GM18508 (cell line): ENCODE measurements around the gene CUEDC1.

Experiments used
- ATAC-seq: cut with Tn5 transposase; IDR thresholded peaks from one replicate; pipeline ENCODE4 v1.9.1; 2021; ENCODE audit warnings: moderate number of reproducible peaks; ENCODE audit not compliant: insufficient read depth, unreplicated experiment

The CUEDC1 gene

GRCh38 chr17:57955183-57955931 lies at the start of gene CUEDC1:
Gene CUEDC1, minus strand, starts transcription at chr17:57955412. Its CDS starts 69,848 bp downstream, at chr17:57885564.
- ATAC-seq, result no peak

GRCh38 chr17:58004060-58004459 lies 48.8 kb upstream of the CUEDC1 start:
- no peak for ATAC-seq

GRCh38 chr17:58002973-58003372 lies 47.8 kb upstream of the CUEDC1 start:
- ATAC-seq, result no peak

DNA sequence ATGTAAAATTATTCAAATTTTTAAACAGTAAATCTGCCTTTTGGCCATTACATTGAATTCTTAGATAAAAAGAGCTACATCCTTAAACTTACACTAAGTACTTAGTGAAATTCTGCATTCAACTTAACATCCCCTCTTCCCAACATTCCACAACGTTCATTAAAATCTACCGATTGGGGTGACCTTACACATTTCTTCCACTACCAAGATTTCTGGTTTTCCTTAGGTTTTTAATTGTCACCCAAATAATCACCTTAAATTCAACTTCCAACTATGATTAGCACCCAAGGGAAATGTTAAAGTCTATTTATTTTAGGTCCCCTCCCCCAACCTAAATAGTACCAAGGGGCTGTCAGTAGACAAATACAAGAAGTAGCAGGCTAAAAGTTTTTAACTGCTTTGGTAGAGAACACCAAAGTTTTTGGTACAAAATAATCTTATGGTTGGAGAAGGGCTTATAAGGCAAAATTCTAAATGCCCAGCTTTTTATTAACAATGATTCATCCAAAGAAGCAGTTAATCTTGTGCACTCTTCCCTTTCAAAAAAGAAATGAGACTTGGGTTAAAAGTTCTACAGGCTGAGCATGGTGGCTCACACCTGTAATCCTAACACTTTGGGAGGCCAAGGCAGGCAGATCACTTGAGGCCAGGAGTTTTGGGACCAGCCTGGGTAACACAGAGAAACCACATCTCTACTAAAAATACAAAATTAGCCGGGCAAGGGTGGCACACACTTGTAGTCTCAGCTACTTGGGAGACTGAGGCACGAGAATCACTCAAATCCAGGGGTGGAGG lies 47.1 kb upstream of the CUEDC1 start:
- ATAC-seq, result no peak

DNA sequence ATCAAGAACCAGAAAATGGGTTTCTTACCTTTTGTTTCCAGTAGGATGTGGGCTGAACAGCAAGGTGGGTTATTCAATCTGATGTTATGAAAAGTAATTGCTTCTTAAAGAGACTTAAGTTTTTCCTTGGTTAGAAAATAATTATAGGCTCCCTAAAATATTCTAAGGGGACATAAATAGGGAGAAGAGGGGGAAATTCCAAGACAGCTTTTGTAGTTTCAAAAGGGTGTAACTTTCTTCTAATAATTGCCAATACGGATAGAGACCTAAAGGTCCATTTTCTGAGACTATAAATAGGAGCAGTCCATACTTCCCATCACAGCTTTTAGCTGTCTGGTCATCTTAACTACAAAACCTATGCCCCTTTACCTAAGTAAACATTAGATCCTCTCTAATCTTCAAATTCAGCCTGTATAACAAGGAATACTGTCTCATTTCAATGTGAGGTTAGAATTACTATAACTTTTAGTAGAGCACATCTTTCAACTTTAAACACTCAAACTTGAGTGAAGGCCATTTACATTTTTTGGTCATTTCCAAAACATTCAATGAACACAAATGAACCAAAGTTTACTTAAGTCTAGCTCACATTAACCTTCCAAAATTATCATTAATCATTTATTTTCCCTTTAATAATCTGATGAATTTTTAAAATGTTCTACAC lies 46.4 kb upstream of the CUEDC1 start:
- ATAC-seq, result no peak

GRCh38 chr17:57999496-58000017 lies 44.3 kb upstream of the CUEDC1 start:
- no peak for ATAC-seq

DNA sequence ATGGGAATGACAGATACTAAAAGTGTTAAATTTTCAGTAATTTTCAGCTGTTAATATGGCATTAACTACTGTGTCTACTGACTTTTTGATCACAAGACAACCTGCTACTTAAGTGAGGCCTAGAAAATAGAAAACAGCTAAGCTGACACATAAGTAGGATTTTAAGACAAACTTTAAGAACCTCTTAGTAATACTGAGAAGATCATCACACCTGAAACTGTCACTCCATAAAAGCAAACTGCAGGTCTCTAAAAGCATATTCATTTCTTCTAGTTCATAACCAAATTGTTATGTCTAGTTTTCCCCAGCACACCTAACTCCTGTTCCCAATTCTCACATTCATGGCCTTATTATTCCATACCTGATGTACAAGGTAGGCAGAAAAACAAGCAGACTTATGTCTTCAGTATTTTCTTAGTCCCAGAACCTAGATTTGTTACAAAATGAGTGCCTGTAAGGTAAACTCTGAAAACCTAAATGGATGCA lies 43.8 kb upstream of the CUEDC1 start:
- ATAC-seq, result no peak

DNA sequence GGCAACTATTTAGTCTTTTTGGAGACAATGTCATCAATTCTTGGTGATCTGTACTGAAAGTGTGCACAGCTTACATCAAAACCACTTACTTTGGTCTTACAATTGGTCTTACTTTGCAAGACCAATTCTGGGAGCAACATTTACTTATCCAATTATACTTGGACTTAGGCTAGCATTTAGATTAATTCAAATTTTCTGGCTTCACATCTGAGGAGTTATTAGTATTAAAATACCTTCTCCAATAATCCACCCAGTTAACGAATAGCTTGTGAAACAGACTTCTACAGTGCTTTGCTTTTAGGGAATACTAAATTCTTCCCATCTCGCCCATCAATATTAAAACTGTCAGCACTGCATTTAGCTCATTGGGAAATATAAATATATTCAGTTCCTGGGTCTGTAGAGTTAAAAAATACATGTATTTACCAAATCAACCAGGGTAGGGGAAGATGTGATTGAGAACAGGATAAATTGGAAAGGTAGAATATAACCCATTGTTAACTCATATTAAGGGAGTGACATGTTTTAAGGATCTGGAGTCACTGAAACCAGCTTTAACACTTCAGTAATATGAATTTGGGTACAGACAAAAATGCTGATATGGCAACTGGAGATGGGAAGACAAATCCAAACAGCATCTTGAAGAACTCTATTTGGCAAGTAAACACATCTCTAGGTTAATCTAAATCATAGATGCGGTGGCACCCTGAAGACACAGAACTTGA lies 42.0 kb upstream of the CUEDC1 start:
- ATAC-seq, result no peak

- no peak for ATAC-seq
These were observed 40.1 kb upstream of the CUEDC1 start for GRCh38 chr17:57995076-57995956.

GRCh38 chr17:57994436-57994835 lies 39.2 kb upstream of the CUEDC1 start:
- ATAC-seq, result no peak

DNA sequence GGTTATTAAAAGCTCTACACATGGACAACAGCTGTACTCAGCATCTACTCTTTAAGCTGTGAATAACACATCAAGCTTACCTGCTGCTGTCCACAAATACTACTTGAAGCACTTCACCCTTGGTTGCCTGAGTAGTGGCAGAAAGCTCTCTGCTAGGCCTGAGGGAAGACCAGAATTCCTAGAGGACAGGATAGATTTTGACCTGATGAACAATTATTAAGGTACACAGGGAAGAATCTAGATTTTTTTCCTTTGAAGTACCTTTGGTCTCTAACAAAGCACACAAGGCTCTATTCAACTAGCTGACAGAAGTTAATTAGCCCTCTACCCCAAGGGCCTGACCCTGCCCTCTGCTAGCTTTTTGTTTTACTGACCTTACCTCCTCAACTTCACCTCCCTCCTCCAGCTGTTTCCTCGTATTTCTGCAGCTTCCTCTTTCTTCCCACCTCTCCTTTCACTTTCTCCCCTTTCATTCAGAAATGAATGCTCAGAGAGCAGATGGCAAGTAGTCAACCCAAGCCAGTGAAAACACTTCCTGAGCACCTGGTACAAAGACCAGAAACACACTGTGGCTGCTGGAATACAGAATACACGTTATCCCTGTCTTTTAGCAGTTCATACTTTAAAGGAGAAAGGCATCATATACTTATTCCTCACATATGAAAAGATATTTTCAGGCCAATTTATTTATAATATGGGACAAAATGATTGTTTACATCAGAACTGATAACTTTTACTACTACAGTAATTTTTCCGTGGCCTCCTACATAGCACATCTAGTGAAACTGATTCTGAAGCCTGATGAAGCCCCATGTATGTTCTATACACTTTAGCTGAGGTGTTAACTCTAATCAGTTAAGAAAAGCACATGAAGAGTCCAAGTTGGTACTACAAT lies 38.5 kb upstream of the CUEDC1 start:
- no peak for ATAC-seq

- ATAC-seq, result no peak
These were observed 36.3 kb upstream of the CUEDC1 start for GRCh38 chr17:57991537-57991936.

DNA sequence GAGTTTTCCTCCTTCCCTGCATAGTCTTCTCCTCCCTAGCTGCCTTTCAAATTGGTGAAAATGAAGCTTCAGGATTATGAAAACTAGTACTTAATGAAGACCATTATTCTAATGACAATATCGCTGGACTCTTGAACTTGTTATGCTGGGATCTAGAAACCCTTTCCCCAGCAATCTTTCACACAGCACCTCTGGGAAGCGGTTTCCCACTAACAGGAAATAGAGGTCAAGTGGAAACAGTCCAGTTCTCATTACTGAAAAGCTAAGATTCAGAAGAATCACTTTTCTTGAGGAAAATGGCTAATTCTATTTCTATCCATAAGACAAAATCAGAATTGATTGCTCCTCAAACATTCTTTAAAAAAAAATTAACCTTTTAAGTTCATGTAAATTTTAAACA lies 34.8 kb upstream of the CUEDC1 start:
- ATAC-seq, result no peak

DNA sequence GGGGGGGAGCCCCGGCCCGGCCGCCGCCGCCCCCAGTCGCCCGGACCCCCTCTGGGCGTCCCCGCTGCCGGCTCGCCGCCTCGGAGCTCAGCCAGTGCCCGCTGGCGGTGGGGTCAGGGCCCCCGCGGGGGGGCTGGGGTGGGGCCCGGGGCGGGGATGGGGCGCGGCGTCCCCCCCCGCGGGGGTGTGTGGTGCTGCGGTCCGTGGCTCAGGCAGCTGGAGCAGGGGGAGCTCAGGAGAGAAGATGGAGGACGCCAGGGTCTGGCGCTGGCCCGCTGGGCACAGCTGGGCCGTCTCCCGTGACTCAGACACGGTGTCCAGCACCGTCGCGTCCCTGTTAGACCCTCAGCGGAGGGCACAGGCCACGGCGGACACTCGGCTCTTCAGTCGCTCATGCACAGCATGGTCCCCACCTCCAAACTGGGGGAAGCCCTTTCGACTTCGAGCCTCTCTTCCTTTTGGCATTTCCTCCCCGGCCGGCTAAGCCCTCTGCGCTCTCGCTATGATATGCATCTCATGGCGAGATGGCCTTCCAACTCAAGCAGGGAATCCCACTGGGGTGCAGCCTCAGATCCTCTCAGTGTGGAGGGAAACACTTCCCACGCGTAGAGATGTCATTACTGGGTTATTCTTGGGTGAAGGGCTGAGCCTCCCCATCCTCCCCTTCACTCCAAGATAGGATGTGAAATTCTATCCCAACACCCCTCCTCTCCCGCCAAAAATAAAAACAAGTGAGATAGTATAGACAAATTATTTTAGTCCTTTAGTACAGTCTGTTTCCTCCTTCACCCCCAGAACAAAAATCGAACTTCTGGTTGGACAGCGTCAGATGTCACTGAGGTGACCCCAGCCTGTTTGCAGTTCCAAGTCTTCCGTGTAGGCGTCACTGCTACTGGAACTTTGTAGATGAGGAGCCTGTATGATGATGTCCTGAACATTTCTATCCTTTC lies 33.4 kb upstream of the CUEDC1 start:
- no peak for ATAC-seq

DNA sequence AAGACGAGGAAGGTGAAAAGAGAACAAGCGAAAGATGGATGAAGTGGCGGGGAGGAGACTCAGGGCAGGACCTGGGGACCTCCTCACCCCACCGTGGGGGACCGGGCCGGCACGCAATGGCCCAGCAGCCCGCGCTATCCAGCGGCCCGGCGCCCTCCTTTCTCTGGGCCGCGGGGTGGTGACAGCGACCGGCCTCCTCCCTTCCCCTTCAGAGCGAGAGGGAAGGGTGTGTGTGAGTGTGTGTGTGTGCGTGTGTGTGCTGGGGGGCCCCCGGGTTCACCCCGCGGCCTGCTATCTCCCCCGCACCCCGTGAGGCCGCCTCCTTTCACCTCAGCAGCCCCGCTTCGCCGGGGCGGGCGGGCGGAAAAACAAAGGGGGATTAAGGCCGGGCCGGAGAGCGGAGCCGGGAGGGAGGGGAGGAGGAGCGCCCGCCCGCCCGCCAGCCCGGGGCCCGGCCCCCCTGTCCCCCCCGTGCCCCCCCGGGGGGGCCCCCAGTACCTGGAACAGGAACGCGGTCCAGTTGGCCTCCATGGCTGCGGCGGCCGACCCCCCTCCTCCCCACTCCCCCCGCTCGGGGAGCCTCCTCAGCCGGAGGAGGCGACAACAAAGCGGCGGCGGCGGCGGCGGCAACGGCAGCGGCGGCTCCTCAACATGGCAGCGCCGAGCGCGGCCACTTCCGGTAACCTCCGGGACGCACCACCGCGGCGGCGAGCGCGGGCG lies 32.5 kb upstream of the CUEDC1 start, which contains the start of gene VEZF1:
TSS of gene VEZF1 (minus strand) at position 674 of the 720 bp plus-strand sequence. CDS start at position 531, 143 bp downstream.
- no peak for ATAC-seq

DNA sequence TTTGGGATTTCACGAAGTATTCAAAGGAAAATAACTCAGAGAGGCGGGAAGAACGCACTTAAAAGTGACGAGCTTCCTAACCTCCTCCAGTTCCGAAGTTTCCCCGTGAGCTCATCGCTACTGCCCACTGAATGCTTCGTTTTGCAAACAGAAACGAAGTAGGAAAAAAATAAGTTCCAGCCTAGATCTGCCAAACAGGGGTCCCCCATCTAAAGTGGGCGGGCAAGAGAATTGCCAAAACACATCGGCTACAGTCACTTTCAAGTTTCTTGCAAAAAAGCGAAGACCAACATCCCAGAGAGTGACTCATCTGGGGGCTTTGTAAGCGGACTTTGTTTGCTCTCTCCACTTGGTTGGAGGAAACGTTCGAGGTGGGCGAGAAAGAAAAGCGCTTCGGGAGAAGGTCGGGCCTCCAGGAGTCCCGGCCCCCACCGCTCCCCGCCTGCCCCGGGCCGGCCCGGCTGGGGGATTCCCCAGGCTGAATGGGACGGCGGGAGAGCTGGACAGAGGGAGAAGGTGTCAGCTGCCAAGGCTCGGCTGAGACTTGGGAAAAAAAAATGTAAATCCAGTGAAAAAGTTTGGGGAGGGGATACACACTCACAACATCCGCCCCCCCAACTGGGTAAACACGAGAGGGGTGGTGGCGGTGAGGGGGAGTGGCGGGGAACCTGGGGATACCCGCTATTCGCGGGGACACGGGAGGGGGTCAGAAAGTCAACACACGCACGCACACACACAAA lies 31.8 kb upstream of the CUEDC1 start:
- ATAC-seq, result no peak
